Measurements from ENCODE around the gene ZNF142.

DNA sequence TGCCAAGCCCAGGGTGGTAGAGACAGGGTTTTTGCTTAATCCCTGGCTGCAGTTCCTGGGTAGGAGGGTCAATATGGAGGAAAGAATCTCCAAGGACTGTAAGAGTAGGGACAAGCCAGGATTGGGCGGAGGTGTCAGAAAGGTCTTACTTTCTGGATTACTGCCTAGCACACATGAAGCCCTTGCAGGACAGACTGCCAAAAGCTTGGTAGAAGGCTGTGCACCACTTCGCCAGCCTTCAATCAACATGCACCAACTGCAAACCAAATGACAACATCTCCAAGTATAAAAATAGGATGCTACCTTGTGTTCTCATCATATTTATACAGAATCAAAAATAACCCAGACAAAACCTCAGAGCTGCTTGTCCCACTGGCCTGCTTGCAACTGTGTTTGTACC lies 3.7 kb downstream of the ZNF142 start:
- TF ChIP-seq CTCF (conservative IDR thresholded peaks at IDR 0.05; ENCODE audit: low read depth, low read length) (no peak), CEBPB (IDR thresholded peaks at IDR 0.05; ENCODE audit: low read depth, low read length) (no peak), FOS (IDR thresholded peaks at IDR 0.05; ENCODE audit: low read depth, low read length) (no peak), BHLHE40 (IDR thresholded peaks at IDR 0.05; ENCODE audit: low read depth, low read length) (no peak), POLR2A (IDR thresholded peaks at IDR 0.05; ENCODE audit: low read depth, low read length) (no peak), RAD21 (IDR thresholded peaks at IDR 0.05; ENCODE audit: low read length) (no peak), MAFK (IDR thresholded peaks at IDR 0.05; ENCODE audit: low read depth, low read length) (no peak), SMC3 (IDR thresholded peaks at IDR 0.05; ENCODE audit: low read depth, low read length) (no peak)
